ENCODE results near the gene MRPS2. TPM values are rescaled to one million over a fixed set of nuclear protein-coding genes. Genes with fewer than 3 reads are reported as not detected.

The MRPS2 gene
- total and polyA plus RNA-seq, 2 donors (not counting 3 experiments of a cell fraction or from before 2014, with no cell fraction given), result 50.8 to 231 TPM

- BruUV-seq (replicated peaks), result no TSS peak
- Histone ChIP-seq H3K4me3 (replicated peaks in 1 of 3; ENCODE audit: insufficient read depth in 1 of 3, low read depth in 1 of 3, low read length in 3 of 3) (no peak overlapping the region), H3K9me3 (replicated peaks; ENCODE audit: control insufficient read depth, insufficient read depth, low read length) (no peaks in the 10 kb centered on the region), H3K27ac (ENCODE audit: insufficient read depth, low read depth, low read length) (no peak overlapping the region), H2AFZ (ENCODE audit: low read depth, low read length) (no peak overlapping the region), H3K9ac (replicated peaks; ENCODE audit: extremely low read depth, insufficient read depth, low read length) (no peak overlapping the region), H4K20me1 (replicated peaks; ENCODE audit: control insufficient read depth, extremely low read depth, insufficient read depth, low read length) (no peaks in the 10 kb centered on the region), H3K9me1 (replicated peaks; ENCODE audit: control insufficient read depth, extremely low read depth, insufficient read depth, low read length) (no peaks in the 10 kb centered on the region), H3K4me1 (ENCODE audit: control insufficient read depth, extremely low read depth, insufficient read depth, low read length) (no peaks in the 10 kb centered on the region), H3K27me3 (ENCODE audit: control insufficient read depth in 2 of 2, insufficient read depth in 2 of 2, low read length in 2 of 2) (no peaks in the 10 kb centered on the region), H3K79me2 (ENCODE audit: control insufficient read depth, insufficient read depth, low read length) (no peaks in the 10 kb centered on the region), H3K36me3 (ENCODE audit: control insufficient read depth in 2 of 2, extremely low read depth in 1 of 2, insufficient read depth in 2 of 2, low read length in 2 of 2) (no peaks in the 10 kb centered on the region), H3K4me2 (ENCODE audit: insufficient read depth, low read length) (no peak overlapping the region)
- FAIRE-seq, result no peak
- dilution Hi-C loops (cut with MboI; ENCODE audit: extremely low pct_ligation_motif_present, low sequenced_read_pairs), result no loop called here
- ChIA-PET CTCF (interaction anchor here (2.1 kb wide), 1 partner anchor 12 kb away, joined by 6 read pairs; no protein-coding TSS in a partner anchor), POLR2A (no interaction called here)
- intact Hi-C loops (cut with micrococcal nuclease), result no loop called here
- TF ChIP-seq EZH2 (IDR thresholded peaks at IDR 0.05; ENCODE audit: borderline replicate concordance, low read depth, low read length, severe bottlenecking) (no peak), MYC (IDR thresholded peaks at IDR 0.05; ENCODE audit: low read depth, low read length) (no peak), JUN (IDR thresholded peaks at IDR 0.05; ENCODE audit: borderline replicate concordance, insufficient read depth, insufficient read length, low read depth) (no peak), GATA2 (IDR thresholded peaks at IDR 0.05; ENCODE audit: insufficient read depth, insufficient read length, low read depth, low read length) (no peak), CTCF (IDR thresholded peaks at IDR 0.05; ENCODE audit: extremely low read depth in 1 of 2, insufficient read depth in 1 of 2, low read depth in 1 of 2, low read length in 2 of 2) (no peak), POLR2A (IDR thresholded peaks at IDR 0.05; ENCODE audit: low read depth, low read length) (no peak), FOS (IDR thresholded peaks at IDR 0.05; ENCODE audit: borderline replicate concordance, insufficient read depth, low read length) (no peak), POLR2AphosphoS5 (IDR thresholded peaks at IDR 0.05; ENCODE audit: insufficient read depth, low read depth, low read length) (no peak), MAX (IDR thresholded peaks at IDR 0.05; ENCODE audit: insufficient read depth, insufficient read length) (no peak)
- DNase-seq (ENCODE audit: low read depth, low spot score), result no peak
Measured at GRCh38 chr9:135463140-135463539, 37.3 kb upstream of the MRPS2 start.

Data from endothelial cell of umbilical vein (primary cell).